H1 (cell line): ENCODE data around the gene PKNOX1. TPM values are rescaled to one million over a fixed set of nuclear protein-coding genes. Genes with fewer than 3 reads are reported as not detected.

Experiments
- CTCF ChIA-PET: fragments of 300-600 bp; sonication (Branson Sonifier 250); formaldehyde crosslinking; loops from one replicate; lab custom pipeline; 2021; ENCODE audit not compliant: partially characterized antibody; lab: Charles Lee
- POLR2A ChIA-PET: fragments of 300-600 bp; sonication (Branson Sonifier 250); formaldehyde crosslinking; loops from one replicate; lab custom pipeline; 2021; ENCODE audit warnings: inconsistent platforms; ENCODE audit not compliant: partially characterized antibody; lab: Charles Lee
- DNase-seq, 2 experiments: peaks; one replicate each; pipeline versions ENCODE4 v3.0.0 to v3.0.0-alpha.2; 2010 to 2022; ENCODE audit warnings: low spot score in 2 of 2, low read depth in 1 of 2, mixed read lengths in 1 of 2
- FAIRE-seq: peaks from 2 replicates; lab custom pipeline; 2011; peaks lifted over from hg19 to GRCh38; lab: Jason Lieb, UNC
- H2AFZ ChIP-seq: 2 replicates; pipeline ENCODE4 v1.8.1; 2012; ENCODE audit warnings: low read length, inconsistent platforms
- H2AK5ac ChIP-seq: 2 replicates; pipeline ENCODE4 v1.6.1; 2013; ENCODE audit warnings: low read depth, low read length
- H2BK120ac ChIP-seq: replicated peaks from 2 replicates; pipeline ENCODE3; 2013; ENCODE audit warnings: low read depth, low read length, inconsistent platforms
- H2BK12ac ChIP-seq: 2 replicates; pipeline ENCODE4 v1.6.1; 2013; ENCODE audit warnings: low read depth, low read length
- H2BK15ac ChIP-seq: 2 replicates; pipeline ENCODE4 v1.6.1; 2013; ENCODE audit warnings: low read length
- H2BK20ac ChIP-seq: 2 replicates; pipeline ENCODE4 v1.6.1; 2013; ENCODE audit warnings: low read length
- H2BK5ac ChIP-seq: 2 replicates; pipeline ENCODE4 v1.6.1; 2013; ENCODE audit warnings: low read depth, low read length
- H3K14ac ChIP-seq: 2 replicates; pipeline ENCODE4 v1.6.1; 2013; ENCODE audit warnings: inconsistent platforms; ENCODE audit not compliant: insufficient read length
- H3K18ac ChIP-seq: 2 replicates; pipeline ENCODE4 v1.6.1; 2013; ENCODE audit warnings: low read length; ENCODE audit errors: extremely low read depth
- H3K23ac ChIP-seq: 2 replicates; pipeline ENCODE4 v1.6.1; 2013; ENCODE audit warnings: inconsistent platforms; ENCODE audit not compliant: insufficient read length
- H3K23me2 ChIP-seq: 2 replicates; pipeline ENCODE4 v1.6.1; 2013; ENCODE audit warnings: low read depth, low read length
- H3K27ac ChIP-seq: 2 replicates; pipeline ENCODE4 v1.6.1; 2011; ENCODE audit warnings: low read depth, low read length, inconsistent platforms
- H3K27me3 ChIP-seq, 4 experiments: replicated peaks in 1 of 4; 1 replicate in 1 of 4; 2 replicates in 3 of 4; pipeline versions ENCODE4 v1.6.1 to v1.8.1; 2011 to 2013; ENCODE audit warnings: low read length in 3 of 4, mild to moderate bottlenecking in 3 of 4, inconsistent platforms in 2 of 4, mixed read lengths in 2 of 4, moderate library complexity in 1 of 4; ENCODE audit not compliant: control insufficient read depth in 3 of 4, insufficient read depth in 3 of 4; ENCODE audit errors: extremely low read depth in 1 of 4
- H3K36me3 ChIP-seq, 4 experiments: 2 replicates each; pipeline versions ENCODE4 v1.6.1 to v1.8.1; 2011 to 2013; ENCODE audit warnings: mild to moderate bottlenecking in 4 of 4, low read length in 3 of 4, moderate library complexity in 2 of 4, control low read depth in 1 of 4, inconsistent platforms in 1 of 4; ENCODE audit not compliant: insufficient read depth in 4 of 4, control insufficient read depth in 2 of 4
- H3K4ac ChIP-seq: replicated peaks from 2 replicates; pipeline ENCODE3; 2013; ENCODE audit warnings: low read length, low read depth, mixed read lengths, inconsistent platforms; ENCODE audit not compliant: insufficient read length
- H3K4me1 ChIP-seq, 4 experiments: replicated peaks in 1 of 4; 1 replicate in 1 of 4; 2 replicates in 3 of 4; pipeline versions ENCODE4 v1.6.1 to v1.8.1; 2011 to 2013; ENCODE audit warnings: low read length in 3 of 4, inconsistent platforms in 2 of 4, mixed read lengths in 1 of 4; ENCODE audit not compliant: insufficient read depth in 4 of 4, control insufficient read depth in 3 of 4
- H3K4me2 ChIP-seq, 2 experiments: 2 replicates each; pipeline versions ENCODE4 v1.6.1 to v1.8.1; 2011 to 2013; ENCODE audit warnings: low read depth in 2 of 2, low read length in 2 of 2, control low read depth in 1 of 2, inconsistent platforms in 1 of 2, mild to moderate bottlenecking in 1 of 2; ENCODE audit not compliant: insufficient read depth in 1 of 2
- H3K4me3 ChIP-seq, 4 experiments: fragments of 200-600, 300-600 bp in 1 of 4; sonication (generic), shearing (Covaris generic), sonication (Bioruptor Twin) in 1 of 4; 2 replicates each; pipeline versions ENCODE4 v1.5.1 to v1.8.1; 2011 to 2016; ENCODE audit warnings: low read length in 4 of 4, low read depth in 3 of 4, control low read depth in 2 of 4, inconsistent platforms in 2 of 4, mild to moderate bottlenecking in 2 of 4, mixed read lengths in 1 of 4, moderate library complexity in 1 of 4; ENCODE audit not compliant: insufficient read depth in 2 of 4; ENCODE audit errors: extremely low read depth in 1 of 4
- H3K56ac ChIP-seq: replicated peaks from 2 replicates; pipeline ENCODE3; 2013; ENCODE audit warnings: low read depth, mild to moderate bottlenecking, mixed read lengths, low read length, inconsistent platforms; ENCODE audit not compliant: insufficient read length
- H3K79me1 ChIP-seq: 2 replicates; pipeline ENCODE4 v1.6.1; 2013; ENCODE audit warnings: low read depth, low read length, control low read depth
- H3K79me2 ChIP-seq, 2 experiments: 2 replicates each; pipeline versions ENCODE4 v1.6.1 to v1.8.1; 2012 to 2013; ENCODE audit warnings: low read length in 2 of 2, mild to moderate bottlenecking in 2 of 2, inconsistent platforms in 1 of 2; ENCODE audit not compliant: insufficient read depth in 2 of 2, control insufficient read depth in 1 of 2
- H3K9ac ChIP-seq, 4 experiments: replicated peaks in 1 of 4; 1 replicate in 1 of 4; 2 replicates in 3 of 4; pipeline versions ENCODE4 v1.6.1 to v1.8.1; 2011 to 2013; ENCODE audit warnings: low read depth in 3 of 4, low read length in 3 of 4, control low read depth in 2 of 4, mild to moderate bottlenecking in 2 of 4, moderate library complexity in 2 of 4, inconsistent platforms in 1 of 4; ENCODE audit errors: extremely low read depth in 1 of 4
- H3K9me3 ChIP-seq, 2 experiments: 2 replicates each; pipeline versions ENCODE4 v1.6.1 to v1.8.1; 2012 to 2013; ENCODE audit warnings: mild to moderate bottlenecking in 2 of 2, moderate library complexity in 2 of 2, control low read depth in 1 of 2, inconsistent platforms in 1 of 2, low read depth in 1 of 2, low read length in 1 of 2, mixed read lengths in 1 of 2; ENCODE audit not compliant: insufficient read depth in 2 of 2
- H4K20me1 ChIP-seq, 2 experiments: replicated peaks in 1 of 2; 2 replicates each; pipeline versions ENCODE3 to v1.8.1; 2011 to 2013; ENCODE audit warnings: inconsistent platforms in 2 of 2, low read length in 2 of 2, mild to moderate bottlenecking in 1 of 2; ENCODE audit not compliant: insufficient read depth in 2 of 2, control insufficient read depth in 1 of 2
- H4K5ac ChIP-seq: 2 replicates; pipeline ENCODE4 v1.6.1; 2013; ENCODE audit warnings: low read length, low read depth, mixed read lengths, inconsistent platforms; ENCODE audit not compliant: insufficient read length
- H4K8ac ChIP-seq: 2 replicates; pipeline ENCODE4 v1.8.0; 2013; ENCODE audit warnings: mild to moderate bottlenecking, moderate library complexity, low read length, inconsistent platforms; ENCODE audit not compliant: insufficient read depth; ENCODE audit errors: extremely low read depth
- H4K91ac ChIP-seq: replicated peaks from 2 replicates; pipeline ENCODE3; 2013; ENCODE audit warnings: low read length, mixed read lengths, inconsistent platforms; ENCODE audit not compliant: insufficient read length
- BCL11A ChIP-seq, 2 experiments: IDR thresholded peaks; one replicate each; pipeline ENCODE4 v1.6.1; 2011; ENCODE audit warnings: low read depth in 2 of 2, low read length in 2 of 2, mild to moderate bottlenecking in 2 of 2
- CHD1 ChIP-seq: IDR thresholded peaks from 2 replicates; pipeline ENCODE4 v1.6.1; 2012; ENCODE audit warnings: low read depth, low read length, improper control_type of control experiment
- EGR1 ChIP-seq: IDR thresholded peaks from 2 replicates; pipeline ENCODE4 v1.6.1; 2011; ENCODE audit warnings: low read depth, low read length, borderline replicate concordance
- EZH2 ChIP-seq: fragments of 200-600 bp; sonication (generic); IDR thresholded peaks from 2 replicates; pipeline ENCODE4 v1.7.1; 2012; ENCODE audit warnings: low read depth, mild to moderate bottlenecking, moderate library complexity, low read length, inconsistent platforms; ENCODE audit not compliant: severe bottlenecking
- FOSL1 ChIP-seq: IDR thresholded peaks from 2 replicates; pipeline ENCODE4 v1.6.1; 2011; ENCODE audit warnings: mild to moderate bottlenecking, low read depth, low read length, moderate library complexity; ENCODE audit not compliant: insufficient read depth
- GTF2F1 ChIP-seq: IDR thresholded peaks from 2 replicates; pipeline ENCODE4 v1.6.1; 2012; ENCODE audit warnings: low read depth, low read length, improper control_type of control experiment, borderline replicate concordance
- KDM5A ChIP-seq: fragments of 200-600 bp; IDR thresholded peaks from 2 replicates; pipeline ENCODE4 v1.7.1; 2012; ENCODE audit warnings: mild to moderate bottlenecking, low read length, inconsistent platforms, mixed read lengths
- MAX ChIP-seq: IDR thresholded peaks from 2 replicates; pipeline ENCODE4 v1.6.1; 2012; ENCODE audit warnings: inconsistent platforms
- POLR2A ChIP-seq, 2 experiments: IDR thresholded peaks; 1 replicate in 1 of 2; 2 replicates in 1 of 2; pipeline ENCODE4 v1.6.1; 2011; ENCODE audit warnings: low read depth in 2 of 2, low read length in 2 of 2, mild to moderate bottlenecking in 2 of 2; ENCODE audit errors: control extremely low read depth in 1 of 2
- POU5F1 ChIP-seq: IDR thresholded peaks from 2 replicates; pipeline ENCODE4 v1.6.1; 2011; ENCODE audit warnings: low read depth, mild to moderate bottlenecking, low read length, moderate library complexity
- RAD21 ChIP-seq, 2 experiments: IDR thresholded peaks in 1 of 2; conservative IDR thresholded peaks in 1 of 2; 2 replicates each; pipeline ENCODE4 v1.6.1; 2011; ENCODE audit warnings: low read depth in 2 of 2, low read length in 2 of 2, improper control_type of control experiment in 1 of 2, inconsistent platforms in 1 of 2, mild to moderate bottlenecking in 1 of 2, moderate library complexity in 1 of 2
- RBBP5 ChIP-seq: IDR thresholded peaks from 2 replicates; pipeline ENCODE4 v1.7.1; 2012; ENCODE audit warnings: low read depth, mild to moderate bottlenecking, inconsistent platforms, low read length, moderate library complexity, borderline replicate concordance
- SIX5 ChIP-seq: IDR thresholded peaks from 2 replicates; pipeline ENCODE4 v1.6.1; 2011; ENCODE audit warnings: mild to moderate bottlenecking, low read depth, low read length
- TAF1 ChIP-seq: IDR thresholded peaks from 2 replicates; pipeline ENCODE4 v1.6.1; 2011; ENCODE audit warnings: mild to moderate bottlenecking, low read depth, low read length
- YY1 ChIP-seq: IDR thresholded peaks from 2 replicates; pipeline ENCODE4 v1.6.1; 2011; ENCODE audit warnings: low read depth, mild to moderate bottlenecking, low read length
- WGBS, 2 experiments: shearing (Covaris generic) in 1 of 2; methylation state at CpG; one replicate each; pipeline versions ENCODE4 v1.1.6 to v1.1.7; 2013 to 2015; ENCODE audit warnings: low lambda C conversion rate in 2 of 2, mixed read lengths in 2 of 2, inconsistent platforms in 1 of 2, low coverage in 1 of 2, missing lambda C conversion rate in 1 of 2; ENCODE audit not compliant: insufficient replicate concordance in 2 of 2, insufficient coverage in 1 of 2, insufficient read length in 1 of 2; ENCODE audit errors: extremely low coverage in 1 of 2, missing lambda C conversion rate in 1 of 2; 5-methylcytosine and 5-hydroxymethylcytosine counted together
- polyA plus RNA-seq, 7 experiments: library from polyadenylated mRNA; depleted of rRNA in 3 of 7; stranded (reverse) in 5 of 7; unstranded in 2 of 7; fragments of >200 nt in 5 of 7; fragments of 200-250 nt in 2 of 7; gene quantifications; 1 replicate in 5 of 7; 2 replicates in 1 of 7; 4 replicates in 1 of 7; pipeline versions ENCODE4 v1.2.1 to v1.2.3, GENCODE V29; 2011 to 2013; ENCODE audit warnings: missing spikeins in 2 of 7, mixed read lengths in 2 of 7
- total RNA-seq: library from RNA; stranded (reverse); fragmentation: NEBNext Ultra II Directional; extraction: Animal tissue kit (Norgen Biotek cat#: 25700); gene quantifications from 2 replicates; pipeline ENCODE4 v1.2.1, GENCODE V29; 2021

Gene PKNOX1
- total and polyA plus RNA-seq, 2 of the 8 experiments (the other 6 are each of a cell fraction or from before 2014, with no cell fraction given): 20.4 to 31.9 TPM

- Histone ChIP-seq H3K56ac (no peak overlapping the region), H3K23me2 (no peaks in the 10 kb centered on the region), H3K4ac (no peak overlapping the region), H3K79me1 (peaks cover 2% of the 10 kb centered on the region; the same call in 1 of the 2 replicates), H3K36me3 (peaks cover 5 to 30% (median 8%) of the 10 kb centered on the region in 4 experiments; a peak in 6 of 8 replicates), H4K5ac (no peak overlapping the region), H3K27me3 (no peaks in the 10 kb centered on the region), H3K18ac (no peak overlapping the region), H3K79me2 (no peaks in the 10 kb centered on the region), H2AFZ (no peak overlapping the region), H2BK20ac (no peak overlapping the region), H3K14ac (no peak overlapping the region), H2BK120ac (no peak overlapping the region), H4K20me1 (no peaks in the 10 kb centered on the region), H2AK5ac (no peak overlapping the region), H3K9me3 (no peaks in the 10 kb centered on the region), H3K4me2 (no peak overlapping the region), H3K9ac (no peak overlapping the region), H4K8ac (no peak overlapping the region), H2BK12ac (no peak overlapping the region), H2BK5ac (peak overlapping the region; percentile 4; the same call in 1 of the 2 replicates), H3K4me1 (0 out of 7 replicates have a peak, but pooled peaks cover 0 to 2% (median 0%) of the 10 kb centered on the region in 4 experiments), H4K91ac (no peak overlapping the region), H3K4me3 (no peak overlapping the region), H2BK15ac (no peak overlapping the region), H3K27ac (no peak overlapping the region), H3K23ac (no peak overlapping the region)
- 91% methylated on average over 6 of the region's 6 CpGs; no CpG with 5 or more reads in 1 of the 2 experiments for WGBS, 2 experiments
- DNase-seq (no peak), FAIRE-seq (no peak)
- ChIA-PET POLR2A (interaction anchor here (0.6 kb wide), 1 partner anchor 36 kb away, joined by 3 read pairs; no protein-coding TSS in a partner anchor), CTCF (no interaction called here)
- TF ChIP-seq POU5F1 (no peak), RBBP5 (no peak), TAF1 (no peak), EZH2 (no peak), BCL11A (IDR thresholded peaks at IDR 0.05; ENCODE audit: low read depth in 2 of 2, low read length in 2 of 2) (no peak), CHD1 (no peak), YY1 (no peak), EGR1 (no peak), KDM5A (no peak), GTF2F1 (no peak), FOSL1 (no peak), POLR2A (IDR thresholded peaks at IDR 0.05; ENCODE audit: control extremely low read depth in 1 of 2, low read depth in 2 of 2, low read length in 2 of 2) (no peak), MAX (no peak), RAD21 (IDR thresholded peaks at IDR 0.05 in 1 of 2, conservative IDR thresholded peaks at IDR 0.05 in 1 of 2; ENCODE audit: low read depth in 2 of 2, low read length in 2 of 2) (no peak), SIX5 (no peak)
Measured at GRCh38 chr21:43020771-43021170, 46.4 kb downstream of the PKNOX1 start.
